Endodermal cell (in vitro differentiated cells): Measurements from ENCODE around the gene EPHB3. TPM values are rescaled to one million over a fixed set of nuclear protein-coding genes. Genes with fewer than 3 reads are reported as not detected.
A peak's percentile ranks its signal among the peaks of the same experiment; 100 is the strongest.

Experiments used
- DNase-seq: peaks from one replicate; pipeline ENCODE4 v3.0.0-alpha.2; 2017
- H3K27ac ChIP-seq: 2 replicates; pipeline ENCODE4 v1.5.1; 2013; ENCODE audit warnings: mild to moderate bottlenecking, low read depth, low read length, moderate library complexity
- H3K27me3 ChIP-seq: 2 replicates; pipeline ENCODE4 v1.6.1; 2013; ENCODE audit warnings: mild to moderate bottlenecking, low read length, moderate library complexity; ENCODE audit not compliant: insufficient read depth, control insufficient read depth, poor library complexity, severe bottlenecking
- H3K36me3 ChIP-seq: 2 replicates; pipeline ENCODE4 v1.7.0; 2013; ENCODE audit warnings: mild to moderate bottlenecking, low read length, moderate library complexity; ENCODE audit not compliant: control insufficient read depth, insufficient read depth
- H3K4me1 ChIP-seq: one replicate; pipeline ENCODE4 v1.7.0; 2013; ENCODE audit warnings: low read length; ENCODE audit not compliant: control insufficient read depth, insufficient read depth
- H3K4me3 ChIP-seq: 2 replicates; pipeline ENCODE4 v1.5.1; 2013; ENCODE audit warnings: mild to moderate bottlenecking, low read length, moderate library complexity
- H3K9ac ChIP-seq: 2 replicates; pipeline ENCODE4 v1.6.1; 2013; ENCODE audit warnings: mild to moderate bottlenecking, low read length, moderate library complexity; ENCODE audit not compliant: poor library complexity, severe bottlenecking; ENCODE audit errors: extremely low read depth
- H3K9me3 ChIP-seq: 2 replicates; pipeline ENCODE4 v1.6.1; 2013; ENCODE audit warnings: mild to moderate bottlenecking, low read length, moderate library complexity; ENCODE audit not compliant: control insufficient read depth
- H3K27ac Mint-ChIP-seq: 2 replicates; pipeline ENCODE4 v1.8.0; 2020; ENCODE audit warnings: mixed read lengths
- H3K27me3 Mint-ChIP-seq: 2 replicates; pipeline ENCODE4 v1.8.0; 2021; ENCODE audit warnings: mild to moderate bottlenecking, mixed read lengths; ENCODE audit not compliant: insufficient read depth
- H3K36me3 Mint-ChIP-seq: 2 replicates; pipeline ENCODE4 v1.8.0; 2020; ENCODE audit warnings: low read depth, mixed read lengths
- H3K4me1 Mint-ChIP-seq: 2 replicates; pipeline ENCODE4 v1.8.0; 2020; ENCODE audit warnings: mixed read lengths
- H3K4me3 Mint-ChIP-seq: 2 replicates; pipeline ENCODE4 v1.8.0; 2020; ENCODE audit warnings: mild to moderate bottlenecking, moderate library complexity, mixed read lengths
- H3K9me3 Mint-ChIP-seq: 2 replicates; pipeline ENCODE4 v1.8.0; 2020; ENCODE audit warnings: mild to moderate bottlenecking, mixed read lengths
- CTCF ChIP-seq: fragments of 200-600 bp; sonication (generic); conservative IDR thresholded peaks from 2 replicates; pipeline ENCODE4 v1.5.0; 2021; ENCODE audit warnings: antibody characterized with exemption, mild to moderate bottlenecking
- WGBS, 2 experiments: methylation state at CpG; one replicate each; pipeline versions ENCODE4 v1.1.5 to v1.1.7; 2013; ENCODE audit warnings: missing lambda C conversion rate in 2 of 2, mixed read lengths in 1 of 2; ENCODE audit not compliant: insufficient coverage in 1 of 2, insufficient read length in 1 of 2; 5-methylcytosine and 5-hydroxymethylcytosine counted together
- total RNA-seq, 2 donors: library from RNA; stranded (reverse); fragmentation: NEBNext Ultra II Directional in 1 of 2; extraction: Animal tissue kit (Norgen Biotek cat#: 25700) in 1 of 2; gene quantifications; 2 replicates in 1 of 2; 3 replicates in 1 of 2; pipeline ENCODE4 v1.2.1, GENCODE V29; 2021

EPHB3 gene
- total RNA-seq, 2 donors from 2014 or later = 32.7 to 36.9 TPM

GRCh38 chr3:184592371-184593219, 31.0 kb downstream of the EPHB3 start:
- H3K9ac ChIP-seq = no peak overlapping the region
- no peak overlapping the region for H3K4me3 Mint-ChIP-seq
- no peaks in the 10 kb centered on the region for H3K27me3 ChIP-seq
- H3K27me3 Mint-ChIP-seq = peaks cover 18% of the 10 kb centered on the region
- TF ChIP-seq CTCF = no peak
- peaks cover 34% of the 10 kb centered on the region for H3K4me1 Mint-ChIP-seq
- no peaks in the 10 kb centered on the region for H3K36me3 Mint-ChIP-seq
- no peaks in the 10 kb centered on the region for H3K9me3 Mint-ChIP-seq
- DNase-seq = peak; percentile 66
- H3K27ac ChIP-seq = peak overlapping the region; percentile 58
- H3K27ac Mint-ChIP-seq = peak overlapping the region; percentile 55
- peaks cover 14% of the 10 kb centered on the region for H3K4me1 ChIP-seq
- H3K36me3 ChIP-seq = no peaks in the 10 kb centered on the region
- no peak overlapping the region for H3K4me3 ChIP-seq
- H3K9me3 ChIP-seq = no peaks in the 10 kb centered on the region
- 55 to 69% methylated on average over 7 to 17 of the region's 17 CpGs for WGBS, 2 experiments

GRCh38 chr3:184593220-184593927, 31.8 kb downstream of the EPHB3 start:
- H3K9me3 Mint-ChIP-seq = no peaks in the 10 kb centered on the region
- H3K27me3 ChIP-seq = no peaks in the 10 kb centered on the region
- H3K4me1 Mint-ChIP-seq = peaks cover 34% of the 10 kb centered on the region
- 85 to 86% methylated on average over 4 to 7 of the region's 7 CpGs for WGBS, 2 experiments
- H3K4me3 Mint-ChIP-seq = no peak overlapping the region
- DNase-seq = no peak
- no peak overlapping the region for H3K9ac ChIP-seq
- no peaks in the 10 kb centered on the region for H3K9me3 ChIP-seq
- peak overlapping the region; percentile 58 for H3K27ac ChIP-seq
- peaks cover 14% of the 10 kb centered on the region for H3K4me1 ChIP-seq
- no peak for TF ChIP-seq CTCF
- H3K27ac Mint-ChIP-seq = no peak overlapping the region
- no peaks in the 10 kb centered on the region for H3K36me3 ChIP-seq
- H3K36me3 Mint-ChIP-seq = no peaks in the 10 kb centered on the region
- H3K4me3 ChIP-seq = no peak overlapping the region
- H3K27me3 Mint-ChIP-seq = peaks cover 18% of the 10 kb centered on the region

- Mint-ChIP-seq H3K27me3 (peaks cover 22% of the 10 kb centered on the region), H3K4me3 (no peak overlapping the region), H3K36me3 (no peaks in the 10 kb centered on the region), H3K4me1 (peaks cover 34% of the 10 kb centered on the region), H3K27ac (no peak overlapping the region), H3K9me3 (no peaks in the 10 kb centered on the region)
- Histone ChIP-seq H3K4me3 (no peak overlapping the region), H3K27ac (peak overlapping the region; percentile 58), H3K9me3 (no peaks in the 10 kb centered on the region), H3K4me1 (peaks cover 14% of the 10 kb centered on the region), H3K36me3 (no peaks in the 10 kb centered on the region), H3K27me3 (no peaks in the 10 kb centered on the region), H3K9ac (no peak overlapping the region)
- WGBS, 2 experiments = 71 to 89% methylated on average over 9 to 10 of the region's 10 CpGs
- TF ChIP-seq CTCF = no peak
- DNase-seq = no peak
Measured at GRCh38 chr3:184593928-184594303, 32.3 kb downstream of the EPHB3 start.
